Cardiac septum (tissue), 1 donor: Measurements from ENCODE around the gene ZNF710. TPM values are rescaled to one million over a fixed set of nuclear protein-coding genes. Genes with fewer than 3 reads are reported as not detected.
A peak's percentile ranks its signal among the peaks of the same experiment; 100 is the strongest.

Source experiments
- DNase-seq: peaks from one replicate; pipeline ENCODE4 v3.0.0-alpha.2; 2020; ENCODE audit warnings: low spot score
- intact Hi-C: fragments of 100-400 bp; cut with DNase I; formaldehyde crosslinking; loops from one replicate; pipeline ENCODE4 v1.14.0; 2022
- total RNA-seq: library from RNA; stranded (reverse); fragmentation: NEBNext Ultra II Directional; extraction: Animal tissue kit (Norgen Biotek cat#: 25700); gene quantifications from one replicate; pipeline ENCODE4 v1.2.1, GENCODE V29; 2021
- donor health status: DM: no; HTN: no; CAD: no.

The ZNF710 gene
- total RNA-seq, 1 donor from 2014 or later: 3.9 TPM

GRCh38 chr15:90035095-90035839 lies 34.1 kb downstream of the ZNF710 start:
- intact Hi-C loops: loop anchor here (2.0 kb wide), 1 partner anchor 30 kb away; no protein-coding TSS in a partner anchor
- peak; percentile 77 for DNase-seq

GRCh38 chr15:90035840-90036230 lies 34.7 kb downstream of the ZNF710 start:
- intact Hi-C loops: loop anchor here (2.0 kb wide), 1 partner anchor 29 kb away; no protein-coding TSS in a partner anchor
- DNase-seq: no peak

GRCh38 chr15:90036343-90036742 lies 35.2 kb downstream of the ZNF710 start:
- intact Hi-C loops: no loop called here
- DNase-seq: no peak

- intact Hi-C loops: no loop called here
- peak; percentile 67 for DNase-seq
Measured at GRCh38 chr15:90036806-90037510, 35.8 kb downstream of the ZNF710 start.

GRCh38 chr15:90037511-90037860 lies 36.4 kb downstream of the ZNF710 start:
- intact Hi-C loops: no loop called here
- DNase-seq: no peak

GRCh38 chr15:90037961-90038631 lies 37.0 kb downstream of the ZNF710 start:
- intact Hi-C loops: no loop called here
- peak; percentile 69 for DNase-seq

GRCh38 chr15:90038632-90039095 lies 37.5 kb downstream of the ZNF710 start:
- DNase-seq: peak; percentile 62
- intact Hi-C loops: no loop called here

- DNase-seq: peak; percentile 72
- intact Hi-C loops: no loop called here
Measured at GRCh38 chr15:90039996-90040395, 38.9 kb downstream of the ZNF710 start.

- intact Hi-C loops: no loop called here
- DNase-seq: no peak
Measured at GRCh38 chr15:90040618-90041017, 39.5 kb downstream of the ZNF710 start.

GRCh38 chr15:90042356-90042755 lies 41.2 kb downstream of the ZNF710 start:
- DNase-seq: peak; percentile 47
- intact Hi-C loops: no loop called here

GRCh38 chr15:90042766-90043529 lies 41.8 kb downstream of the ZNF710 start:
- peak; percentile 75 for DNase-seq
- intact Hi-C loops: no loop called here

GRCh38 chr15:90043530-90044010 lies 42.4 kb downstream of the ZNF710 start:
- intact Hi-C loops: no loop called here
- no peak for DNase-seq

GRCh38 chr15:90044191-90044590 lies 43.1 kb downstream of the ZNF710 start:
- DNase-seq: peak; percentile 76
- intact Hi-C loops: no loop called here

- intact Hi-C loops: no loop called here
- no peak for DNase-seq
Measured at GRCh38 chr15:90044916-90045371, 43.8 kb downstream of the ZNF710 start.

GRCh38 chr15:90046289-90046688 lies 45.2 kb downstream of the ZNF710 start:
- DNase-seq: no peak
- intact Hi-C loops: no loop called here

GRCh38 chr15:90046911-90047392 lies 45.8 kb downstream of the ZNF710 start:
- intact Hi-C loops: no loop called here
- DNase-seq: peak; percentile 74

- intact Hi-C loops: no loop called here
- no peak for DNase-seq
Measured at GRCh38 chr15:90047956-90048575, 46.9 kb downstream of the ZNF710 start.

GRCh38 chr15:90049030-90049429 lies 47.9 kb downstream of the ZNF710 start:
- intact Hi-C loops: no loop called here
- no peak for DNase-seq
